ACC112 (cell line): ENCODE results near the gene TAC4.

Source experiments
- H2AFZ ChIP-seq: fragments of 200-600 bp; sonication (generic); one replicate; pipeline ENCODE4 v1.6.0; 2017; ENCODE audit warnings: antibody characterized with exemption, low read length; ENCODE audit not compliant: unreplicated experiment
- H3K27ac ChIP-seq: fragments of 200-600 bp; sonication (generic); 2 replicates; pipeline ENCODE4 v1.5.1; 2014; ENCODE audit warnings: low read depth, mild to moderate bottlenecking, antibody characterized with exemption, low read length, moderate library complexity
- H3K27me3 ChIP-seq: fragments of 200-600 bp; sonication (generic); 2 replicates; pipeline ENCODE4 v1.6.1; 2014; ENCODE audit warnings: mild to moderate bottlenecking, antibody characterized with exemption, low read length, moderate library complexity, mixed read lengths; ENCODE audit not compliant: insufficient read depth
- H3K36me3 ChIP-seq: fragments of 200-600 bp; sonication (generic); 2 replicates; pipeline ENCODE4 v1.6.1; 2016; ENCODE audit warnings: mild to moderate bottlenecking, antibody characterized with exemption, low read length, moderate library complexity, mixed read lengths; ENCODE audit not compliant: insufficient read depth
- H3K4me1 ChIP-seq: fragments of 200-600 bp; sonication (generic); one replicate; pipeline ENCODE4 v1.6.1; 2016; ENCODE audit warnings: low read length, mixed read lengths; ENCODE audit not compliant: insufficient read depth, unreplicated experiment, control insufficient read depth
- H3K4me3 ChIP-seq: fragments of 200-600 bp; sonication (generic); 2 replicates; pipeline ENCODE4 v1.5.1; 2014; ENCODE audit warnings: mild to moderate bottlenecking, low read depth, low read length
- H3K79me2 ChIP-seq: fragments of 200-600 bp; sonication (generic); one replicate; pipeline ENCODE4 v1.6.0; 2016; ENCODE audit warnings: low read length; ENCODE audit not compliant: control insufficient read depth, unreplicated experiment, insufficient read depth

Gene TAC4

GRCh38 chr17:49848019-49848473 is at the start of gene TAC4:
TAC4 (minus strand) TSS chr17:49848069; CDS start chr17:49848017, 52 bp downstream.
- Histone ChIP-seq H3K27me3 (no peaks in the 10 kb centered on the region), H3K4me1 (peaks cover 5% of the 10 kb centered on the region), H3K36me3 (no peaks in the 10 kb centered on the region), H3K27ac (no peak within 1 kb of the TSS), H3K4me3 (no peak within 1 kb of the TSS), H3K79me2 (no peaks in the 10 kb centered on the region), H2AFZ (no peak within 1 kb of the TSS)

DNA sequence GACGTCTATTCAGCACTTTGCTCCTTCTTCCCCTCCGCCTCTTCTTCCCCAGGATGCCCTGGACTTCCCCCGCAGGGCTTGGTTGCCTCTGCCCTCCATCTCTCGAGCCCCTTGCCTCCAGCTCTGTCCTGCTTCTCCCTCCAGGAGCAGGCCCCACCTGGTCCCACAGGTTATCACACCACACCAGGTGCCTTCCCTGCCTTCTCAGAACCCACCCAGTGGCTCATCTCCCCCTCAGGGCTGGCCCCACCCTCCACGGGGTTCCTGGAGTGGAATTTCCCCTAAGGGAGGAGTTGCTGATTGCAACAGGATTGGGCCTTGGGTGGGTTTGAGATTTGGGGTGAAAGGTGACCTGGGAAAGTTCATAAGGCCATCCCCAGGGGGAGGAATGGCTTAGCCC is 49.0 kb upstream of the TAC4 start:
- H3K79me2 ChIP-seq: no peaks in the 10 kb centered on the region
- H3K27ac ChIP-seq: no peak overlapping the region
- H3K27me3 ChIP-seq: peaks cover 43% of the 10 kb centered on the region
- no peaks in the 10 kb centered on the region for H3K36me3 ChIP-seq
- H3K4me3 ChIP-seq: no peak overlapping the region
- no peaks in the 10 kb centered on the region for H3K4me1 ChIP-seq
- no peak overlapping the region for H2AFZ ChIP-seq

DNA sequence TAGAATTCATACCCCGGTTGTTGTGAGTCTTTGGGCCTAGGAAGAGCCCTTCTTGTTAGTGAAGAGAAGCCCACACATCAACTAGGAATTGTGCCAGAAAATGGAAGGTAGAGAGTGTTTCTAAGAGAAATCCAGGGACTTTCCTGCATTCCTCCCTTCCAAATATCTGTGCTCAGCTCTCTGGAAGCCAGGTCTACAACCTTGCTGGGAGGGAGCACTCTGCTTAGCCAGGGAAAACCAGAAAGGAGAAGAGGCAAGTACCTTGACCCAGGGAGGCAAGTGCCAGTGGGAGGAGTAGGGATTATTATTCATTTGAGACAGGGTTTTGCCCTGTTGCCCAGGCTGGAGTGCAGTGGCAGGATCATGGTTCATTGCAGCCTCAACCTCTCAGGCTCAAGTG is 48.4 kb upstream of the TAC4 start:
- Histone ChIP-seq H3K4me3 (no peak overlapping the region), H3K4me1 (no peaks in the 10 kb centered on the region), H3K79me2 (no peaks in the 10 kb centered on the region), H3K36me3 (no peaks in the 10 kb centered on the region), H3K27ac (no peak overlapping the region), H2AFZ (no peak overlapping the region), H3K27me3 (peaks cover 44% of the 10 kb centered on the region)

DNA sequence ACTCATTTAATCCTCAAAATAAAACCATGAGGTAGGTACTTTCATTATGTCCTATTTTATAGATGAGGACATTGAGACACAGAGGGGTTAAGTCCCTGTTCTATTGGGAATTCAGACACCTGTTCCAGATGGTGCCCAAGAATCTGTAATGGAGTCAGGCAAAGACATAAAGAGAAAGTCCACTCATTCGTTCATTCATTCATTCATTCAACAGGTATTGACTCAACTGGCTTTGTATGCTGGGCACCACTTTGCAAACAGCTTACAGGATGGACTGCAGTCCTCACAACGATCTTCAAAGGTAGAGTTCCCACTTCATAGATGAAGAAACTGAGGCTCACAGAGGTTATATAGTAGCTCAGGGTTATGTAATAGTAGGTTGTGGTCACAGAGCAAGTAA is 47.9 kb upstream of the TAC4 start:
- no peaks in the 10 kb centered on the region for H3K79me2 ChIP-seq
- H3K4me1 ChIP-seq: no peaks in the 10 kb centered on the region
- H3K27ac ChIP-seq: no peak overlapping the region
- H3K36me3 ChIP-seq: no peaks in the 10 kb centered on the region
- no peak overlapping the region for H2AFZ ChIP-seq
- peaks cover 42% of the 10 kb centered on the region for H3K27me3 ChIP-seq
- H3K4me3 ChIP-seq: no peak overlapping the region

DNA sequence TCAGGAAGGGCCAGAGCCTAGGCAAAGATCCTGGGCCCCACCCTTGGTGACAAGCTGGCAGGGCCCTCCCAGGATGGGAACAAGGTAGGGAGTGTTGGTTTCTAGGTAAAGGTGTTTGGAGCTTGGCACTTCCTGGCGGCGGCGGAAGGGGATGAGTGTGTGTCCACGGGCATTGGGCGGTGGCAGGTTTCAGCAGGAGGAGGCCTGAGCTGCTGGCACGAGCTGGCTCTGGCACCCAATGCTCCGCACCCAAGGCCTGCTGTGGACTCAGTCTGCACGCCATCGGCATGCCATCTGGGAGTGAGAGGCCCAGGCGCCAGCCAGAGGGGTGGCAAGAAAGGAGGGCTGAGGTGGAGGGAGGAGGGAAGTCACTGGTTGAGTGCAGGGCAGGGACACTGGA is 46.9 kb upstream of the TAC4 start:
- H3K36me3 ChIP-seq: no peaks in the 10 kb centered on the region
- H2AFZ ChIP-seq: no peak overlapping the region
- H3K79me2 ChIP-seq: no peaks in the 10 kb centered on the region
- H3K27ac ChIP-seq: no peak overlapping the region
- no peak overlapping the region for H3K4me3 ChIP-seq
- H3K27me3 ChIP-seq: peaks cover 41% of the 10 kb centered on the region
- no peaks in the 10 kb centered on the region for H3K4me1 ChIP-seq

DNA sequence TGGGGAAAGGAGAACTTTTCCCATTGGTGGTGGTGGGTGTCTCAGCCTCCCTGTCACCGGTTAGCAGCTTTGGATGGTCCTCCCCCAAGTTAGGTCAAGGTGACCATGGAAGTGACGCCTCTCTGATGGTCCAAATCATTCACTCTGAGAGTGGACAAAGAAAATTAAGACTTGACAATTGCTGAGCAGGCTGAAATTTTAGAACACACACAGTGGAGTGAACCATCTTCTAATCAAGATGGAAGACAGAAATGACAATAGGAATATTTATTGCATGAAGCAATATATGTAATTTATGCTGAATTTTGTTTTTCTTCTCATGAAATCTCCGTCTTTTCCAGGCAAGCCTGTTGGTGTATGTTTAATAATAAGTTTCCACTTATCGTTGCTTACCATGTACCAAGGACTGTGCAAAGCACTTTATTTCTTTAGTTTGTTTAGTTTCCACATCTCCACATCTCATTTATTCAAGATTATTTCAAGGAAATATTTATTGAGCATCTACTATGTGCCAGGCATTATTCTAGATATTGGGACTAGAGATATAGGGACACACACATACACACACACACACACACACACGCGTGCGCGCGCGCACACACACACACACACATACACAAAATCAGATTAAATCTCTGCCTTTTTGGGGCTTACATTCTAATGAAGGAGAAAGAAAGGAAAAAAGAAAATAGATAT is 44.0 kb upstream of the TAC4 start:
- no peak overlapping the region for H3K27ac ChIP-seq
- H3K79me2 ChIP-seq: no peaks in the 10 kb centered on the region
- H3K4me1 ChIP-seq: no peaks in the 10 kb centered on the region
- H2AFZ ChIP-seq: no peak overlapping the region
- H3K4me3 ChIP-seq: no peak overlapping the region
- H3K36me3 ChIP-seq: no peaks in the 10 kb centered on the region
- H3K27me3 ChIP-seq: peaks cover 41% of the 10 kb centered on the region

DNA sequence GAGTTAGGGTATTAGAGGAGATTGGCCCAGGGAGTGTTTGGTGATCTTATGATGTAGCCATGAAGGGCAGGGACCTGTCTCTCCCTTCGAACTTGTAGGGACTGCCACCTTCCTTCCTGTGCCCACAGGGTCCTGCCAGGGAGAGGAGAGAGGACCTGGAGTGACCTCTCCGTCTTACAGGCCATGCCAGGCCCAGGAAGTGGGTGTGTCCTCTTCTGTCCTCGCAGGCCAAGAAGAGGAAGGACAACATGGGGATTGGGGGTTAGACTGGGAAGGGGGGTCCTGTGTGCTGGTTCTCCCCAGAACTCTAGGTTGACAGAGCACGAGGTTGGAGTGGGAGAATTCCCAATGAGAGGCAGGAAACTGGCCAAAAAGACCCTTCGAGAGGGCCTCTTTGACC is 43.4 kb upstream of the TAC4 start:
- Histone ChIP-seq H2AFZ (no peak overlapping the region), H3K4me1 (no peaks in the 10 kb centered on the region), H3K4me3 (no peak overlapping the region), H3K79me2 (no peaks in the 10 kb centered on the region), H3K27ac (no peak overlapping the region), H3K27me3 (peaks cover 41% of the 10 kb centered on the region), H3K36me3 (no peaks in the 10 kb centered on the region)

DNA sequence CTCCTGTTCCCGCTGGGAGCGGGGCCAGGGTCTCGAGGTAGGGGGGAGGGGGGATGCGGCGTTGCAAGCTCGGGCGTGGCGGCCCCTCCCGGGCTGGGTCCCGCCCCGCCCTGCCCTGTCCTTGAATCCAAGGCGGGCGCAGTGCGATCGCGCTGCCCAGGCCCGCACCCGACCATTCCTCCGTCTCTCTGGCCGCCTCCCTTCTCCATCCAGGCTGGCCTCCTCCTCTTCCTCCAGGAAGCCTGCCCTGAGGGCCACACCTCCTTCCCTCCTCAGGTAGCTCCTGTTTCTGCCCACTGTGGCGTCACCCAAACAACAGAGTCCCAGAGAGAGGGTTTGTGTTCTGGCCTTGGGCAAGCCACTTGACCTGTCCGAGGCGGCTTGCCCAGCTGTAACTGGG is 43.0 kb upstream of the TAC4 start:
- H3K27ac ChIP-seq: no peak overlapping the region
- H3K36me3 ChIP-seq: no peaks in the 10 kb centered on the region
- no peaks in the 10 kb centered on the region for H3K79me2 ChIP-seq
- H3K4me1 ChIP-seq: no peaks in the 10 kb centered on the region
- H3K4me3 ChIP-seq: no peak overlapping the region
- no peak overlapping the region for H2AFZ ChIP-seq
- peaks cover 37% of the 10 kb centered on the region for H3K27me3 ChIP-seq

- Histone ChIP-seq H3K27ac (no peak overlapping the region), H3K4me1 (no peaks in the 10 kb centered on the region), H3K27me3 (peaks cover 35% of the 10 kb centered on the region), H3K36me3 (no peaks in the 10 kb centered on the region), H3K4me3 (no peak overlapping the region), H3K79me2 (no peaks in the 10 kb centered on the region), H2AFZ (no peak overlapping the region)
Measured at GRCh38 chr17:49890077-49890821, 42.4 kb upstream of the TAC4 start.

- Histone ChIP-seq H3K79me2 (no peaks in the 10 kb centered on the region), H3K4me1 (no peaks in the 10 kb centered on the region), H2AFZ (no peak overlapping the region), H3K4me3 (no peak overlapping the region), H3K27me3 (peaks cover 31% of the 10 kb centered on the region), H3K27ac (no peak overlapping the region), H3K36me3 (no peaks in the 10 kb centered on the region)
Measured at GRCh38 chr17:49889500-49889899, 41.6 kb upstream of the TAC4 start.
